ENCODE results near the gene WNT11. TPM values are rescaled to one million over a fixed set of nuclear protein-coding genes. Genes with fewer than 3 reads are reported as not detected.

WNT11 gene
- total and polyA plus RNA-seq, 2 of the 13 experiments (the other 11 are each of a cell fraction or from before 2014, with no cell fraction given), result 0.34 to 0.66 TPM

DNA sequence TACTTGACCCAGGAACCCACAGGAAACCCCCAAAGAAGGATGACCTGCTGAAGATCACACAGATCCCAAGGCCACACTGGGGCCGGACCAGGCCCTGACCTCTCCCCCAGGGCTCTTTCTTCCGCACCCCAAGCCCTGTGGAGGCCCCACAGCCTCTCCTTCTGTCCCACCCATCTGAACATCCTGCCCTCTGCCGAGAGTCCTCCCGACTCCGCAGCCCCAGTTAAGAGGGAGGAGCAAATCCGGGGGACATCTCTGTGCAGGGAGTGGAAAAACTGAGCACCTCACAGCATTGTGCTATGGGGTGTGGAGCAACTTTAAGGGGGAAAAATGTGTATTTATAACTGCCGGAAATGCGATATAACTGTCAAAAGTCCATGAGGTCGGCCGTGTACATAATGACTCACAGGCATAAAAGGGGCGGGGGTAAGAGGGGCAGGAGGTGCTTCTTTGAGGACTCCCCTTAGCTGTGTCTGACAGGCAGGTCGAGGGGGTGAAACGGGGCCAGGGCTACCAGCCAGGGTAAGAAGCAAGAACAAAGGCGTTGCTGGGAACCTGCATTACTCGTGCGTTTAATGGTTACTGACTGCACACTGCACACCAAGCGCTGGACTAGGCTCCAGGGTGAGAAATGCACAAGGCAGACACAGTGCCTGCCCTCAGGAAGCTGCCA is 57.2 kb downstream of the WNT11 start (continued):
- TF ChIP-seq MEIS2 (CRISPR knock-in tag; IDR thresholded peaks at IDR 0.05) (no peak; the same call in 1 of the 2 replicates), YY1 (IDR thresholded peaks at IDR 0.05; ENCODE audit: insufficient read depth, insufficient replicate concordance, low read depth, low read length) (no peak), ZSCAN21 (CRISPR knock-in tag; IDR thresholded peaks at IDR 0.05; ENCODE audit: borderline replicate concordance) (no peak), NR3C1 (CRISPR knock-in tag; IDR thresholded peaks at IDR 0.05) (no peak), TBX3 (IDR thresholded peaks at IDR 0.05; ENCODE audit: borderline replicate concordance) (no peak), SNRNP70 (IDR thresholded peaks at IDR 0.05; ENCODE audit: low read depth, low read length) (no peak), ZNF790 (CRISPR knock-in tag; IDR thresholded peaks at IDR 0.05; ENCODE audit: borderline replicate concordance) (no peak), HMGA1 (CRISPR knock-in tag; conservative IDR thresholded peaks at IDR 0.05) (no peak), U2AF2 (IDR thresholded peaks at IDR 0.05; ENCODE audit: low read depth, low read length) (no peak), ZNF292 (CRISPR knock-in tag; IDR thresholded peaks at IDR 0.05; ENCODE audit: borderline replicate concordance, low read depth) (no peak), NRL (CRISPR knock-in tag; IDR thresholded peaks at IDR 0.05; ENCODE audit: borderline replicate concordance) (0 out of 2 replicates have a peak, but pooled peaks have one; percentile 0), PHF21A (CRISPR knock-in tag; IDR thresholded peaks at IDR 0.05) (peak; percentile 63), ARNT2 (CRISPR knock-in tag; IDR thresholded peaks at IDR 0.05; ENCODE audit: low read depth) (no peak), SOX6 (IDR thresholded peaks at IDR 0.05) (no peak), SOX6 (CRISPR knock-in tag; IDR thresholded peaks at IDR 0.05) (peak; percentile 40)
- TF ChIP-seq, protein P1, sequence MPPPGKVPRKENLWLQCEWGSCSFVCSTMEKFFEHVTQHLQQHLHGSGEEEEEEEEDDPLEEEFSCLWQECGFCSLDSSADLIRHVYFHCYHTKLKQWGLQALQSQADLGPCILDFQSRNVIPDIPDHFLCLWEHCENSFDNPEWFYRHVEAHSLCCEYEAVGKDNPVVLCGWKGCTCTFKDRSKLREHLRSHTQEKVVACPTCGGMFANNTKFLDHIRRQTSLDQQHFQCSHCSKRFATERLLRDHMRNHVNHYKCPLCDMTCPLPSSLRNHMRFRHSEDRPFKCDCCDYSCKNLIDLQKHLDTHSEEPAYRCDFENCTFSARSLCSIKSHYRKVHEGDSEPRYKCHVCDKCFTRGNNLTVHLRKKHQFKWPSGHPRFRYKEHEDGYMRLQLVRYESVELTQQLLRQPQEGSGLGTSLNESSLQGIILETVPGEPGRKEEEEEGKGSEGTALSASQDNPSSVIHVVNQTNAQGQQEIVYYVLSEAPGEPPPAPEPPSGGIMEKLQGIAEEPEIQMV (CRISPR knock-in tag; IDR thresholded peaks at IDR 0.05; ENCODE audit: low read depth), result no peak
- TF ChIP-seq, protein P2, sequence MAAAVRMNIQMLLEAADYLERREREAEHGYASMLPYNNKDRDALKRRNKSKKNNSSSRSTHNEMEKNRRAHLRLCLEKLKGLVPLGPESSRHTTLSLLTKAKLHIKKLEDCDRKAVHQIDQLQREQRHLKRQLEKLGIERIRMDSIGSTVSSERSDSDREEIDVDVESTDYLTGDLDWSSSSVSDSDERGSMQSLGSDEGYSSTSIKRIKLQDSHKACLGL (CRISPR knock-in tag; IDR thresholded peaks at IDR 0.05), result no peak
- TF ChIP-seq, protein P3, sequence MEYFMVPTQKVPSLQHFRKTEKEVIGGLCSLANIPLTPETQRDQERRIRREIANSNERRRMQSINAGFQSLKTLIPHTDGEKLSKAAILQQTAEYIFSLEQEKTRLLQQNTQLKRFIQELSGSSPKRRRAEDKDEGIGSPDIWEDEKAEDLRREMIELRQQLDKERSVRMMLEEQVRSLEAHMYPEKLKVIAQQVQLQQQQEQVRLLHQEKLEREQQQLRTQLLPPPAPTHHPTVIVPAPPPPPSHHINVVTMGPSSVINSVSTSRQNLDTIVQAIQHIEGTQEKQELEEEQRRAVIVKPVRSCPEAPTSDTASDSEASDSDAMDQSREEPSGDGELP (IDR thresholded peaks at IDR 0.05; ENCODE audit: borderline replicate concordance, low read depth), result no peak
- TF ChIP-seq, protein P4, sequence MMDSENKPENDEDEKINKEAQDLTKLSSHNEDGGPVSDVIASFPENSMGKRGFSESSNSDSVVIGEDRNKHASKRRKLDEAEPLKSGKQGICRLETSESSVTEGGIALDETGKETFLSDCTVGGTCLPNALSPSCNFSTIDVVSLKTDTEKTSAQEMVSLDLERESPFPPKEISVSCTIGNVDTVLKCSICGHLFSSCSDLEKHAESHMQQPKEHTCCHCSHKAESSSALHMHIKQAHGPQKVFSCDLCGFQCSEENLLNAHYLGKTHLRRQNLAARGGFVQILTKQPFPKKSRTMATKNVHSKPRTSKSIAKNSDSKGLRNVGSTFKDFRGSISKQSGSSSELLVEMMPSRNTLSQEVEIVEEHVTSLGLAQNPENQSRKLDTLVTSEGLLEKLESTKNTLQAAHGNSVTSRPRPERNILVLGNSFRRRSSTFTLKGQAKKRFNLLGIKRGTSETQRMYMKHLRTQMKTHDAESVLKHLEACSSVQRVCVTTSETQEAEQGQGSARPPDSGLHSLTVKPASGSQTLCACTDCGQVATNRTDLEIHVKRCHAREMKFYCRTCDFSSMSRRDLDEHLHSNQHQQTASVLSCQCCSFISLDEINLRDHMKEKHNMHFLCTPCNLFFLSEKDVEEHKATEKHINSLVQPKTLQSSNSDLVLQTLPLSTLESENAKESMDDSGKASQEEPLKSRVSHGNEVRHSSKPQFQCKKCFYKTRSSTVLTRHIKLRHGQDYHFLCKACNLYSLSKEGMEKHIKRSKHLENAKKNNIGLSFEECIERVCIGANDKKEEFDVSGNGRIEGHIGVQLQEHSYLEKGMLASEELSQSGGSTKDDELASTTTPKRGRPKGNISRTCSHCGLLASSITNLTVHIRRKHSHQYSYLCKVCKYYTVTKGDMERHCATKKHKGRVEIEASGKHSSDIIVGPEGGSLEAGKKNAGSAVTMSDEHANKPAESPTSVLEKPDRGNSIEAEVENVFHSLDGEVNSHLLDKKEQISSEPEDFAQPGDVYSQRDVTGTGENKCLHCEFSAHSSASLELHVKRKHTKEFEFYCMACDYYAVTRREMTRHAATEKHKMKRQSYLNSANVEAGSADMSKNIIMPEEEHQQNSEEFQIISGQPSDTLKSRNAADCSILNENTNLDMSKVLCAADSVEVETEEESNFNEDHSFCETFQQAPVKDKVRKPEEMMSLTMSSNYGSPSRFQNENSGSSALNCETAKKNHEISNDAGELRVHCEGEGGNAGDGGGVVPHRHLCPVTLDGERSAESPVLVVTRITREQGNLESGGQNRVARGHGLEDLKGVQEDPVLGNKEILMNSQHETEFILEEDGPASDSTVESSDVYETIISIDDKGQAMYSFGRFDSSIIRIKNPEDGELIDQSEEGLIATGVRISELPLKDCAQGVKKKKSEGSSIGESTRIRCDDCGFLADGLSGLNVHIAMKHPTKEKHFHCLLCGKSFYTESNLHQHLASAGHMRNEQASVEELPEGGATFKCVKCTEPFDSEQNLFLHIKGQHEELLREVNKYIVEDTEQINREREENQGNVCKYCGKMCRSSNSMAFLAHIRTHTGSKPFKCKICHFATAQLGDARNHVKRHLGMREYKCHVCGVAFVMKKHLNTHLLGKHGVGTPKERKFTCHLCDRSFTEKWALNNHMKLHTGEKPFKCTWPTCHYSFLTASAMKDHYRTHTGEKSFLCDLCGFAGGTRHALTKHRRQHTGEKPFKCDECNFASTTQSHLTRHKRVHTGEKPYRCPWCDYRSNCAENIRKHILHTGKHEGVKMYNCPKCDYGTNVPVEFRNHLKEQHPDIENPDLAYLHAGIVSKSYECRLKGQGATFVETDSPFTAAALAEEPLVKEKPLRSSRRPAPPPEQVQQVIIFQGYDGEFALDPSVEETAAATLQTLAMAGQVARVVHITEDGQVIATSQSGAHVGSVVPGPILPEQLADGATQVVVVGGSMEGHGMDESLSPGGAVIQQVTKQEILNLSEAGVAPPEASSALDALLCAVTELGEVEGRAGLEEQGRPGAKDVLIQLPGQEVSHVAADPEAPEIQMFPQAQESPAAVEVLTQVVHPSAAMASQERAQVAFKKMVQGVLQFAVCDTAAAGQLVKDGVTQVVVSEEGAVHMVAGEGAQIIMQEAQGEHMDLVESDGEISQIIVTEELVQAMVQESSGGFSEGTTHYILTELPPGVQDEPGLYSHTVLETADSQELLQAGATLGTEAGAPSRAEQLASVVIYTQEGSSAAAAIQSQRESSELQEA (CRISPR knock-in tag; IDR thresholded peaks at IDR 0.05; ENCODE audit: not compliant biosample characterization), result no peak
